ENCODE results near the gene PCYOX1L.

Gene PCYOX1L

DNA sequence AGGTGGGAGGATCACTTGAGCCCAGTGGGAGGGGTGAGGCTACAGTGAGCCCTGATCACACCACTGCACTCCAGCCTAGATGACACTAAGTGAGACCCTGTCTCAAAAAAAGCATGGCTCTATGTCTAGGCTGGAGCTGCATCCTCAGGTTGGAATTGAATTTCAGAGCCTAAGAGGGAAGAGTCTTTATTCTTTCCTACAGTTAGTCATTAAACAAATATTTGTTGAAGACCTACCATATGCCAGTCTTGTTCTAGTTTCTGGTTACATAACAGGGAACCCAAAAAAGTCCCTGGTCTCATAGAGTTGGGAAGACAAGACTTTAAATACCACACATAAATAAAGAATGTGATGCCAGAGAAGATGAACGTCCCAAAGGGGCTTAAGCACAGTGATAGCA is 19.5 kb upstream of the PCYOX1L start:
- Histone ChIP-seq H3K9ac (ENCODE audit: low read length in 2 of 2) (no peak overlapping the region), H3K27ac (ENCODE audit: low read length) (no peak overlapping the region), H3K36me3 (ENCODE audit: control insufficient read depth in 2 of 2, insufficient read depth in 2 of 2, low read length in 2 of 2) (no peaks in the 10 kb centered on the region), H3K27me3 (ENCODE audit: control insufficient read depth in 1 of 2, insufficient read depth in 2 of 2, low read length in 2 of 2) (no peaks in the 10 kb centered on the region), H3K9me3 (ENCODE audit: control insufficient read depth in 2 of 2, low read length in 2 of 2) (no peaks in the 10 kb centered on the region), H3K4me1 (ENCODE audit: control insufficient read depth, insufficient read depth, low read length) (no peaks in the 10 kb centered on the region), H3K4me3 (ENCODE audit: low read length in 2 of 2) (no peak overlapping the region)

GRCh38 chr5:149340920-149341319 is 16.9 kb upstream of the PCYOX1L start:
- peaks cover 6% of the 10 kb centered on the region for H3K4me1 ChIP-seq (ENCODE audit: control insufficient read depth, insufficient read depth, low read length)
- H3K9ac ChIP-seq (ENCODE audit: low read length in 2 of 2): no peak overlapping the region
- no peaks in the 10 kb centered on the region for H3K9me3 ChIP-seq (ENCODE audit: control insufficient read depth in 2 of 2, low read length in 2 of 2)
- H3K27me3 ChIP-seq (ENCODE audit: control insufficient read depth in 1 of 2, insufficient read depth in 2 of 2, low read length in 2 of 2): no peaks in the 10 kb centered on the region
- no peak overlapping the region for H3K4me3 ChIP-seq (ENCODE audit: low read length in 2 of 2)
- no peak overlapping the region for H3K27ac ChIP-seq (ENCODE audit: low read length)
- H3K36me3 ChIP-seq (ENCODE audit: control insufficient read depth in 2 of 2, insufficient read depth in 2 of 2, low read length in 2 of 2): no peaks in the 10 kb centered on the region

DNA sequence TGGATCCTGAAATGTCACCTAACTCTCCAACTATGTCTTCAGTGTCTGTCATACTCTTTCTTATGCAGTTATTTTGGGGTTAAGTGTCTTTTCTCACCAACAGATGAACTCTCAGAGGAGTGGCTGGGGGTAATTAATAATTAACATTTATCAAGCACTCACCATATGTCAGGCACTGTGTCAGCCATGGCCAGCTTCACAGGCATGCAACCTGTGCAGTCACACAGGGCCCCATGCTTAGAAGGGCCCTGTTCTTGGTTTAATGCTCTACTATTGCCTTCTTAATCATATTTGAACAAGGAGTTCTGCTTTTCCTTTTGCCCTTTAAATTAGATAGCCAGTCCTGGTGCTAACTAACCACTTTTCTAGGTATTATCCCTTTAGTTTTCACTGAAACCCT is 16.0 kb upstream of the PCYOX1L start:
- H3K27me3 ChIP-seq (ENCODE audit: control insufficient read depth in 1 of 2, insufficient read depth in 2 of 2, low read length in 2 of 2): no peaks in the 10 kb centered on the region
- H3K27ac ChIP-seq (ENCODE audit: low read length): no peak overlapping the region
- no peak overlapping the region for H3K4me3 ChIP-seq (ENCODE audit: low read length in 2 of 2)
- H3K4me1 ChIP-seq (ENCODE audit: control insufficient read depth, insufficient read depth, low read length): peaks cover 9% of the 10 kb centered on the region
- H3K9ac ChIP-seq (ENCODE audit: low read length in 2 of 2): no peak overlapping the region
- no peaks in the 10 kb centered on the region for H3K9me3 ChIP-seq (ENCODE audit: control insufficient read depth in 2 of 2, low read length in 2 of 2)
- H3K36me3 ChIP-seq (ENCODE audit: control insufficient read depth in 2 of 2, insufficient read depth in 2 of 2, low read length in 2 of 2): no peaks in the 10 kb centered on the region

- H3K4me3 ChIP-seq (ENCODE audit: low read length in 2 of 2): peak overlapping the region in 1 of 2 donors; percentile 96
- H3K4me1 ChIP-seq (ENCODE audit: control insufficient read depth, insufficient read depth, low read length): peaks cover 9% of the 10 kb centered on the region
- peaks cover 3 to 6% of the 10 kb centered on the region in 2 donors for H3K36me3 ChIP-seq (ENCODE audit: control insufficient read depth in 2 of 2, insufficient read depth in 2 of 2, low read length in 2 of 2)
- no peak overlapping the region for H3K9ac ChIP-seq (ENCODE audit: low read length in 2 of 2)
- H3K27me3 ChIP-seq (ENCODE audit: control insufficient read depth in 1 of 2, insufficient read depth in 2 of 2, low read length in 2 of 2): no peaks in the 10 kb centered on the region
- no peaks in the 10 kb centered on the region for H3K9me3 ChIP-seq (ENCODE audit: control insufficient read depth in 2 of 2, low read length in 2 of 2)
- H3K27ac ChIP-seq (ENCODE audit: low read length): no peak overlapping the region
These were observed 13.7 kb upstream of the PCYOX1L start for GRCh38 chr5:149344151-149344550.

DNA sequence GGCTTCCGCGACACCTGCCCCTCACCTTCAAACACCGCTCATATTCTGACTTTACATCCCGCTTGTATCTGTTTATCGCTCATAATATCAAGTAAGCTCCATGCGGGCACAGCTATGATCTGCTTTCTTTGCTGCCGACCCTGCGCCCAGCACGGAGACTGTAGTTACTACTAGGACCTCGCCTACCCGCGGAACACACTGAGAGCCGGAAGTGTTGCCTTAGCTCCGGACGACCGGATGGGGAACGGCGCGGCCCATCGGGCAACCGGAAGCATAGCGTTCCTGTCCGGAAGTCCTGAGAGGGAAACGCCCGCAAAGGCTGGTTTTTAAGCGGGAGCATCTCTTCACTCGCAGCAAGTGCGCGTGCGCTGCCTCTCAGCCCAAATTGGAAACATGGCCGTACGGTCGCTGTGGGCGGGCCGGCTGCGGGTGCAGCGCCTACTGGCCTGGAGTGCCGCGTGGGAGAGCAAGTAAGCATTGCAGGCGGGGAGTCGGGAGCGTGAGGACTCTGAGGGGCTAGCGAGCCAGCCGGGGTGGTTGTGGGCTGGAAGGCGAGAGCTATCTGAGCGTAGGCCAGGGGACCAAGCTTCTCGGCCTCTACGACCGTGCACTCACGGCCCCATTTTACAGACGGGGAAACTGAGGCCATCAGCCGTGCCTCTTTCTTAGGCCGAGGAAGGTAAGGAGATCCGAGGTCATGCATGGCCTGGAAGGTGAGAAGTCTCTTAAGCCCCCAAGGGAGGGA is 12.5 kb upstream of the PCYOX1L start, which contains the start of gene GRPEL2:
GRPEL2 (plus strand) TSS at position 353 of the 745 bp plus-strand sequence; CDS start at position 394, 41 bp downstream.
- H3K27me3 ChIP-seq (ENCODE audit: control insufficient read depth in 1 of 2, insufficient read depth in 2 of 2, low read length in 2 of 2): no peaks in the 10 kb centered on the region
- peaks cover 12 to 16% of the 10 kb centered on the region in 2 donors for H3K36me3 ChIP-seq (ENCODE audit: control insufficient read depth in 2 of 2, insufficient read depth in 2 of 2, low read length in 2 of 2)
- peak within 1 kb of the TSS; percentile 73 to 84 for H3K9ac ChIP-seq (ENCODE audit: low read length in 2 of 2)
- H3K27ac ChIP-seq (ENCODE audit: low read length): peak within 1 kb of the TSS; percentile 82
- H3K4me1 ChIP-seq (ENCODE audit: control insufficient read depth, insufficient read depth, low read length): peaks cover 9% of the 10 kb centered on the region
- H3K4me3 ChIP-seq (ENCODE audit: low read length in 2 of 2): peak within 1 kb of the TSS; percentile 83 to 96
- no peaks in the 10 kb centered on the region for H3K9me3 ChIP-seq (ENCODE audit: control insufficient read depth in 2 of 2, low read length in 2 of 2)

DNA sequence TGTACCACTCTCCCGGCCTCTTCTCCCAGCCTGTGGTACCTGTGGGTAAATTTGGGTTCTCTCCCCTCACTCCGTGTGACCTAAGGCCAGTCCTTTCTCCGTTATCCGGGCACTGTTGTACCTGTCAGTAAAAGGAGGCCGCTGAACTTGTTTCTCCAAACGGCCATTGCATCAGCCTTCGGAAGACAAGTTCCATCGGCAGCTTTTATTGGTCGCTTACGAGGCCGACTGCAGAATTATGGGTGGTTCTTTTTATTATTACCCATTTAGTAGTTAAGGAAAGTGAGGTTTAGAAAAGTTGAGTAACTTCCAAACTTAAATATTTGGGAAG is 12.0 kb upstream of the PCYOX1L start:
- Histone ChIP-seq H3K36me3 (ENCODE audit: control insufficient read depth in 2 of 2, insufficient read depth in 2 of 2, low read length in 2 of 2) (peaks cover 17 to 21% of the 10 kb centered on the region in 2 donors), H3K27ac (ENCODE audit: low read length) (peak overlapping the region; percentile 82), H3K27me3 (ENCODE audit: control insufficient read depth in 1 of 2, insufficient read depth in 2 of 2, low read length in 2 of 2) (no peaks in the 10 kb centered on the region), H3K4me3 (ENCODE audit: low read length in 2 of 2) (peak overlapping the region; percentile 83 to 96), H3K4me1 (ENCODE audit: control insufficient read depth, insufficient read depth, low read length) (peaks cover 9% of the 10 kb centered on the region), H3K9me3 (ENCODE audit: control insufficient read depth in 2 of 2, low read length in 2 of 2) (no peaks in the 10 kb centered on the region), H3K9ac (ENCODE audit: low read length in 2 of 2) (peak overlapping the region; percentile 73 to 84)

- no peak overlapping the region for H3K9ac ChIP-seq (ENCODE audit: low read length in 2 of 2)
- no peaks in the 10 kb centered on the region for H3K9me3 ChIP-seq (ENCODE audit: control insufficient read depth in 2 of 2, low read length in 2 of 2)
- H3K27me3 ChIP-seq (ENCODE audit: control insufficient read depth in 1 of 2, insufficient read depth in 2 of 2, low read length in 2 of 2): no peaks in the 10 kb centered on the region
- peaks cover 25 to 28% of the 10 kb centered on the region in 2 donors for H3K36me3 ChIP-seq (ENCODE audit: control insufficient read depth in 2 of 2, insufficient read depth in 2 of 2, low read length in 2 of 2)
- H3K4me1 ChIP-seq (ENCODE audit: control insufficient read depth, insufficient read depth, low read length): peaks cover 9% of the 10 kb centered on the region
- H3K4me3 ChIP-seq (ENCODE audit: low read length in 2 of 2): no peak overlapping the region
- no peak overlapping the region for H3K27ac ChIP-seq (ENCODE audit: low read length)
These were observed 9.3 kb upstream of the PCYOX1L start for GRCh38 chr5:149348518-149348917.

- H3K27ac ChIP-seq (ENCODE audit: low read length): no peak overlapping the region
- peaks cover 9% of the 10 kb centered on the region for H3K4me1 ChIP-seq (ENCODE audit: control insufficient read depth, insufficient read depth, low read length)
- no peaks in the 10 kb centered on the region for H3K27me3 ChIP-seq (ENCODE audit: control insufficient read depth in 1 of 2, insufficient read depth in 2 of 2, low read length in 2 of 2)
- H3K4me3 ChIP-seq (ENCODE audit: low read length in 2 of 2): no peak overlapping the region
- H3K36me3 ChIP-seq (ENCODE audit: control insufficient read depth in 2 of 2, insufficient read depth in 2 of 2, low read length in 2 of 2): peaks cover 25 to 28% of the 10 kb centered on the region in 2 donors
- no peak overlapping the region for H3K9ac ChIP-seq (ENCODE audit: low read length in 2 of 2)
- H3K9me3 ChIP-seq (ENCODE audit: control insufficient read depth in 2 of 2, low read length in 2 of 2): no peaks in the 10 kb centered on the region
These were observed 8.5 kb upstream of the PCYOX1L start for GRCh38 chr5:149349382-149349781.

GRCh38 chr5:149352169-149352568 is 5.7 kb upstream of the PCYOX1L start:
- Histone ChIP-seq H3K4me3 (ENCODE audit: low read length in 2 of 2) (no peak overlapping the region), H3K4me1 (ENCODE audit: control insufficient read depth, insufficient read depth, low read length) (peaks cover under 1% of the 10 kb centered on the region), H3K27me3 (ENCODE audit: control insufficient read depth in 1 of 2, insufficient read depth in 2 of 2, low read length in 2 of 2) (no peaks in the 10 kb centered on the region), H3K36me3 (ENCODE audit: control insufficient read depth in 2 of 2, insufficient read depth in 2 of 2, low read length in 2 of 2) (peaks cover 25 to 34% of the 10 kb centered on the region in 2 donors), H3K27ac (ENCODE audit: low read length) (no peak overlapping the region), H3K9me3 (ENCODE audit: control insufficient read depth in 2 of 2, low read length in 2 of 2) (no peaks in the 10 kb centered on the region), H3K9ac (ENCODE audit: low read length in 2 of 2) (no peak overlapping the region)

GRCh38 chr5:149353911-149354310 is 3.9 kb upstream of the PCYOX1L start:
- Histone ChIP-seq H3K9ac (ENCODE audit: low read length in 2 of 2) (no peak overlapping the region), H3K27me3 (ENCODE audit: control insufficient read depth in 1 of 2, insufficient read depth in 2 of 2, low read length in 2 of 2) (no peaks in the 10 kb centered on the region), H3K36me3 (ENCODE audit: control insufficient read depth in 2 of 2, insufficient read depth in 2 of 2, low read length in 2 of 2) (peaks cover 19 to 31% of the 10 kb centered on the region in 2 donors), H3K4me1 (ENCODE audit: control insufficient read depth, insufficient read depth, low read length) (peaks cover 13% of the 10 kb centered on the region), H3K9me3 (ENCODE audit: control insufficient read depth in 2 of 2, low read length in 2 of 2) (no peaks in the 10 kb centered on the region), H3K4me3 (ENCODE audit: low read length in 2 of 2) (no peak overlapping the region), H3K27ac (ENCODE audit: low read length) (no peak overlapping the region)

GRCh38 chr5:149355688-149356087 is 2.2 kb upstream of the PCYOX1L start:
- Histone ChIP-seq H3K36me3 (ENCODE audit: control insufficient read depth in 2 of 2, insufficient read depth in 2 of 2, low read length in 2 of 2) (peaks cover 5 to 19% of the 10 kb centered on the region in 2 donors), H3K4me3 (ENCODE audit: low read length in 2 of 2) (no peak overlapping the region), H3K27ac (ENCODE audit: low read length) (no peak overlapping the region), H3K27me3 (ENCODE audit: control insufficient read depth in 1 of 2, insufficient read depth in 2 of 2, low read length in 2 of 2) (no peaks in the 10 kb centered on the region), H3K4me1 (ENCODE audit: control insufficient read depth, insufficient read depth, low read length) (peaks cover 13% of the 10 kb centered on the region), H3K9me3 (ENCODE audit: control insufficient read depth in 2 of 2, low read length in 2 of 2) (no peaks in the 10 kb centered on the region), H3K9ac (ENCODE audit: low read length in 2 of 2) (no peak overlapping the region)

Measured in stomach smooth muscle (tissue), 2 donors.